H1 (cell line): Measurements from ENCODE around the gene PRKAG1.

Experiments used
- CTCF ChIP-seq, 3 experiments: IDR thresholded peaks; 1 replicate in 2 of 3; 2 replicates in 1 of 3; pipeline versions ENCODE4 v1.5.1 to v1.6.1; 2011; ENCODE audit warnings: low read length in 3 of 3, mild to moderate bottlenecking in 3 of 3, inconsistent platforms in 2 of 3, low read depth in 1 of 3, moderate library complexity in 1 of 3; ENCODE audit not compliant: insufficient read depth in 1 of 3; ENCODE audit errors: control extremely low read depth in 1 of 3
- EZH2 ChIP-seq: fragments of 200-600 bp; sonication (generic); IDR thresholded peaks from 2 replicates; pipeline ENCODE4 v1.7.1; 2012; ENCODE audit warnings: low read depth, mild to moderate bottlenecking, moderate library complexity, low read length, inconsistent platforms; ENCODE audit not compliant: severe bottlenecking
- MAFK ChIP-seq: IDR thresholded peaks from 2 replicates; pipeline ENCODE4 v1.6.1; 2012; ENCODE audit warnings: low read depth, mild to moderate bottlenecking, improper control_type of control experiment, low read length
- POLR2A ChIP-seq, 2 experiments: IDR thresholded peaks; 1 replicate in 1 of 2; 2 replicates in 1 of 2; pipeline ENCODE4 v1.6.1; 2011; ENCODE audit warnings: low read depth in 2 of 2, low read length in 2 of 2, mild to moderate bottlenecking in 2 of 2; ENCODE audit errors: control extremely low read depth in 1 of 2
- POLR2AphosphoS5 ChIP-seq: IDR thresholded peaks from 2 replicates; pipeline ENCODE4 v1.6.1; 2011; ENCODE audit warnings: low read depth, low read length
- TBP ChIP-seq: IDR thresholded peaks from 2 replicates; pipeline ENCODE4 v1.6.1; 2011; ENCODE audit warnings: low read depth, low read length, improper control_type of control experiment

DNA sequence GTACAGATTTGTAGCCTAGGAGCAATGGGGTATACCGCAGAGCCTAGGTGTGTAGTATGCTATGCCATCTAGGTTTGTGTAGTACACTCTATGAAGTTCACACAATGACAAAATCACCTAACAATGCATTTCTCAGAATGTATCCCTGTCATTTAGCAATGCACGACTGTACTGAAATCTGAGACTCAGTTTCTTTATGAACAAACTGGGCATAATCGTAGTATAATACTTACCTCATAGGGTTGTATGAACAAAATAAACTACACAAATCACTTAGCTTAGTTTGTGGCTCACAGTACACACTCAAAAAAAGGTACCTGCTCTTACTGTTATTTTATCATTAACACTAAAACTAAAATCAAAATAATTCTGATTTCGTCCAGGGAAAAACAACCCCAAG lies 6.9 kb upstream of the PRKAG1 start:
- no peak for TF ChIP-seq TBP
- no peak for TF ChIP-seq MAFK
- no peak for TF ChIP-seq POLR2AphosphoS5
- TF ChIP-seq CTCF (IDR thresholded peaks at IDR 0.05; ENCODE audit: control extremely low read depth in 1 of 3, insufficient read depth in 1 of 3, low read depth in 1 of 3, low read length in 3 of 3): no peak
- TF ChIP-seq POLR2A (IDR thresholded peaks at IDR 0.05; ENCODE audit: control extremely low read depth in 1 of 2, low read depth in 2 of 2, low read length in 2 of 2): no peak
- TF ChIP-seq EZH2: no peak
